HepG2 (cell line): ENCODE data around the gene GPC3. TPM values are rescaled to one million over a fixed set of nuclear protein-coding genes. Genes with fewer than 3 reads are reported as not detected.
"Not testable (repeated sequence)": the region's sequence is repeated elsewhere in the genome, so short reads cannot be mapped to it uniquely, and the experiment has no call there.

Experiments used
- ATAC-seq: fragments of 200-7000 bp; cut with Tn5 transposase; 3 replicates; pipeline ENCODE4 v1.9.1; 2020; ENCODE audit warnings: mild to moderate bottlenecking, moderate library complexity
- BruUV-seq: library from RNA; stranded (reverse); fragments of 400-500 nt; replicated peaks from 2 replicates; lab custom pipeline; 2021; lab: Mats Ljungman, UMichigan
- CTCF ChIA-PET: fragments of 300-600 bp; formaldehyde crosslinking; extraction: SDS; loops from one replicate; lab custom pipeline; 2021; ENCODE audit warnings: low total read pairs, inconsistent platforms, low intra/inter-chr PET ratio; lab: Yijun Ruan, JAX
- POLR2A ChIA-PET: fragments of 350-600 bp; sonication (Branson Sonifier 250); formaldehyde crosslinking; loops from one replicate; lab custom pipeline; 2020; ENCODE audit warnings: antibody characterized with exemption, inconsistent platforms; lab: Yijun Ruan, JAX
- DNase-seq: peaks from one replicate; pipeline ENCODE4 v3.0.0-alpha.2; 2015; ENCODE audit warnings: low spot score
- FAIRE-seq: peaks from 3 replicates; lab custom pipeline; 2011; peaks lifted over from hg19 to GRCh38; lab: Jason Lieb, UNC
- H2AFZ ChIP-seq: one replicate; pipeline ENCODE4 v1.6.1; 2011; ENCODE audit warnings: low read length, inconsistent platforms
- H3K27ac ChIP-seq: fragments of 300-600 bp; 3 replicates; pipeline ENCODE4 v1.8.0; 2011; ENCODE audit warnings: mixed run types, mild to moderate bottlenecking, mixed read lengths, low read length, inconsistent platforms; ENCODE audit not compliant: insufficient read depth; ENCODE audit errors: extremely low read length
- H3K27me3 ChIP-seq, 2 experiments: fragments of 200-600 bp in 1 of 2; 2 replicates in 1 of 2; 3 replicates in 1 of 2; pipeline versions ENCODE4 v1.6.0 to v1.8.0; 2011; ENCODE audit warnings: low read length in 2 of 2, mild to moderate bottlenecking in 2 of 2, moderate library complexity in 2 of 2, inconsistent platforms in 1 of 2; ENCODE audit not compliant: insufficient read depth in 2 of 2, control insufficient read depth in 1 of 2
- H3K36me3 ChIP-seq, 2 experiments: fragments of 200-600 bp in 1 of 2; replicated peaks in 1 of 2; 2 replicates in 1 of 2; 3 replicates in 1 of 2; pipeline versions ENCODE4 v1.5.1 to v1.8.0; 2011; ENCODE audit warnings: low read length in 2 of 2, inconsistent platforms in 1 of 2; ENCODE audit not compliant: insufficient read depth in 2 of 2, control insufficient read depth in 1 of 2
- H3K4me1 ChIP-seq: 2 replicates; pipeline ENCODE4 v1.5.1; 2012; ENCODE audit warnings: low read length, inconsistent platforms; ENCODE audit not compliant: insufficient read depth
- H3K4me2 ChIP-seq: 2 replicates; pipeline ENCODE4 v1.6.0; 2011; ENCODE audit warnings: low read depth, low read length, inconsistent platforms
- H3K4me3 ChIP-seq, 3 experiments: fragments of 200-600 bp in 1 of 3; sonication (generic), shearing (Covaris generic) in 1 of 3; replicated peaks in 1 of 3; 2 replicates each; pipeline ENCODE4 v1.5.1; 2011 to 2016; ENCODE audit warnings: low read length in 3 of 3, inconsistent platforms in 2 of 3, low read depth in 2 of 3, mild to moderate bottlenecking in 2 of 3, control low read depth in 1 of 3, mixed read lengths in 1 of 3; ENCODE audit not compliant: insufficient read depth in 1 of 3
- H3K79me2 ChIP-seq: one replicate; pipeline ENCODE4 v1.6.1; 2011; ENCODE audit warnings: low read length, inconsistent platforms; ENCODE audit not compliant: insufficient read depth
- H3K9ac ChIP-seq: 2 replicates; pipeline ENCODE4 v1.6.0; 2011; ENCODE audit warnings: mild to moderate bottlenecking, low read depth, low read length, inconsistent platforms; ENCODE audit not compliant: insufficient read depth
- H3K9me3 ChIP-seq: 2 replicates; pipeline ENCODE4 v1.5.1; 2012; ENCODE audit warnings: mild to moderate bottlenecking, low read length
- H4K20me1 ChIP-seq: 2 replicates; pipeline ENCODE4 v1.6.0; 2011; ENCODE audit warnings: inconsistent platforms, mild to moderate bottlenecking, low read length, moderate library complexity; ENCODE audit not compliant: insufficient read depth
- HNF4A ChIP-seq: sonication (generic); formaldehyde crosslinking; IDR thresholded peaks from 2 replicates; pipeline ENCODE4 v1.4.0; 2020; ENCODE audit warnings: missing genetic modification reagents
- POLR2AphosphoS5 ChIP-seq: IDR thresholded peaks from 2 replicates; pipeline ENCODE4 v1.6.1; 2012; ENCODE audit warnings: low read depth, low read length
- RBM22 ChIP-seq: fragments of 200-400 bp; formaldehyde crosslinking; optimal IDR thresholded peaks from 2 replicates; pipeline ENCODE3; 2017; ENCODE audit warnings: mild to moderate bottlenecking, low read length, moderate library complexity
- RFX5 ChIP-seq: IDR thresholded peaks from 2 replicates; pipeline ENCODE4 v1.6.1; 2011; ENCODE audit warnings: low read depth, low read length, improper control_type of control experiment
- ZNF431 ChIP-seq: sonication (generic); formaldehyde crosslinking; IDR thresholded peaks from 2 replicates; pipeline ENCODE4 v1.9.0; 2022; ENCODE audit warnings: missing genetic modification reagents, low read depth, mild to moderate bottlenecking, borderline replicate concordance
- ZNF550 ChIP-seq: sonication (generic); formaldehyde crosslinking; IDR thresholded peaks from 2 replicates; pipeline ENCODE4 v1.4.0; 2020; ENCODE audit warnings: mild to moderate bottlenecking, missing genetic modification reagents, borderline replicate concordance
- WGBS: methylation state at CpG from one replicate; pipeline ENCODE4 v1.1.6; 2017; ENCODE audit warnings: low lambda C conversion rate; 5-methylcytosine and 5-hydroxymethylcytosine counted together
- in situ Hi-C: cut with HindIII; loops from 2 replicates; pipeline ENCODE4 v1.10.0; 2017; ENCODE audit warnings: low pct_unique_long_range_greater_than_20kb; ENCODE audit not compliant: extremely low pct_ligation_motif_present
- intact Hi-C: fragments of 100-400 bp; cut with micrococcal nuclease; formaldehyde crosslinking; loops from one replicate; pipeline ENCODE4 v1.10.0; 2022; ENCODE audit not compliant: unreplicated experiment
- polyA plus RNA-seq, 8 experiments: library from polyadenylated mRNA; depleted of rRNA in 3 of 8; stranded (reverse) in 7 of 8; unstranded in 1 of 8; fragments of >200 nt; fragmentation: Illumina TruSeq in 4 of 8; extraction: Trizol in 4 of 8; gene quantifications; 2 replicates each; pipeline versions ENCODE4 v1.2.1 to v1.2.3, GENCODE V29; 2011 to 2016; ENCODE audit warnings: low read depth in 4 of 8, missing spikeins in 1 of 8, mixed read lengths in 1 of 8; ENCODE audit not compliant: insufficient read depth in 1 of 8
- total RNA-seq, 5 experiments: library from RNA; depleted of rRNA; stranded (reverse); fragments of >200 nt; fragmentation: Illumina TruSeq; extraction: Trizol; gene quantifications; 2 replicates each; pipeline ENCODE4 v1.2.3, GENCODE V29; 2016; ENCODE audit warnings: low read depth in 1 of 5
- TF ChIP-seq, protein P1 (sequence below): sonication (generic); formaldehyde crosslinking; IDR thresholded peaks from 2 replicates; pipeline ENCODE4 v1.5.0; 2020; ENCODE audit warnings: mild to moderate bottlenecking, missing genetic modification reagents
- TF ChIP-seq, protein P2 (sequence below), 2 experiments: sonication (generic) in 1 of 2; formaldehyde crosslinking in 1 of 2; IDR thresholded peaks; 2 replicates each; pipeline versions ENCODE4 v1.4.0 to v1.6.1; 2016 to 2020; ENCODE audit warnings: borderline replicate concordance in 1 of 2, low read depth in 1 of 2, mild to moderate bottlenecking in 1 of 2, missing genetic modification reagents in 1 of 2

Gene GPC3
- total and polyA plus RNA-seq, 2 of the 13 experiments (the other 11 are each of a cell fraction or from before 2014, with no cell fraction given), result 1,799 to 3,263 TPM

DNA sequence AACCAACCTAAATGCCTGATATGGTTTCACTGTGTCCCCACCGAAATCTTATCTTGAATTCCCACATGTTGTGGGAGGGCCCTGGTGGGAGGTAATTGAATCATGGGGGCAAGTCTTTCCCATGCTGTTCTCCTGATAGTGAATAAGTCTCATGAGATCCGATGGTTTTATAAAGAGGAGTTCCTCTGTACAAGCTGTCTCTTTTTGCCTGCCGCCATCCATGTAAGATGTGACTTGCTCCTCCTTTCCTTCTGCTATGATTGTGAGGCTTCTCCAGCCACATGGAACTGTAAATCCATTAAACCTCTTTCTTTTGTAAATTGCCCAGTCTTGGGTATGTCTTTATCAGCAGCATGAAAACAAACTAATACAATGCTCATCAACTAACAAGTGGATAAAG lies 265.1 kb downstream of the GPC3 start:
- DNase-seq, BruUV-seq, ATAC-seq, H3K27me3 ChIP-seq, POLR2A ChIA-PET, H3K9me3 ChIP-seq, FAIRE-seq, H3K4me3 ChIP-seq, in situ Hi-C loops, H3K27ac ChIP-seq, H3K4me2 ChIP-seq, CTCF ChIA-PET, H3K9ac ChIP-seq, H2AFZ ChIP-seq, intact Hi-C loops, H3K36me3 ChIP-seq: not testable (repeated sequence)
- peak; percentile 91; the same call in 1 of the 2 replicates for TF ChIP-seq ZNF431
- Histone ChIP-seq H3K4me1 (peaks cover 76% of the 10 kb centered on the region), H4K20me1 (peaks cover 82% of the 10 kb centered on the region), H3K79me2 (peaks cover 71% of the 10 kb centered on the region)
- 93% methylated on average over 3 of the region's 3 CpGs for WGBS

DNA sequence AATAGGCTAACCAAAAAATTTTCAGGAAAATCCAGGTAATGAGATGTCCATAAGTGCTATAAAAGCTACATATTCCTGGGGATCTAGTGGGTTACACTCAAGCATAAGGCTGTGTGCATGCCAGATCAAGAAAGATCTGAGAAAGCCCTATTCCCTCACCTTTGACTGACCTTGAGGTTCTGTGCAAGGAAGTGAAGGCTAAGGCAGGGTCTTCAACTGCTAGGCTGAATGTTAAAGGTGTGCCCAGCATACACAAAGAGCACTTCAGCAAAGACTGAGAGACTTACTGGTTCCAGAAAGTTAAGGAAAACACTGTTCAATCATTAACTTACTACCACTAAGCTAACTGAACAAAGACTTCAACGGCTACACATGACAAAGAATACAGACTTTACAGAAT lies 269.7 kb downstream of the GPC3 start:
- in situ Hi-C loops (no loop called here), intact Hi-C loops (no loop called here)
- ChIA-PET POLR2A (no interaction called here), CTCF (no interaction called here)
- H3K4me2 ChIP-seq, result no peak overlapping the region
- H3K27ac ChIP-seq, result peak overlapping the region; percentile 30
- TF ChIP-seq, protein P1, sequence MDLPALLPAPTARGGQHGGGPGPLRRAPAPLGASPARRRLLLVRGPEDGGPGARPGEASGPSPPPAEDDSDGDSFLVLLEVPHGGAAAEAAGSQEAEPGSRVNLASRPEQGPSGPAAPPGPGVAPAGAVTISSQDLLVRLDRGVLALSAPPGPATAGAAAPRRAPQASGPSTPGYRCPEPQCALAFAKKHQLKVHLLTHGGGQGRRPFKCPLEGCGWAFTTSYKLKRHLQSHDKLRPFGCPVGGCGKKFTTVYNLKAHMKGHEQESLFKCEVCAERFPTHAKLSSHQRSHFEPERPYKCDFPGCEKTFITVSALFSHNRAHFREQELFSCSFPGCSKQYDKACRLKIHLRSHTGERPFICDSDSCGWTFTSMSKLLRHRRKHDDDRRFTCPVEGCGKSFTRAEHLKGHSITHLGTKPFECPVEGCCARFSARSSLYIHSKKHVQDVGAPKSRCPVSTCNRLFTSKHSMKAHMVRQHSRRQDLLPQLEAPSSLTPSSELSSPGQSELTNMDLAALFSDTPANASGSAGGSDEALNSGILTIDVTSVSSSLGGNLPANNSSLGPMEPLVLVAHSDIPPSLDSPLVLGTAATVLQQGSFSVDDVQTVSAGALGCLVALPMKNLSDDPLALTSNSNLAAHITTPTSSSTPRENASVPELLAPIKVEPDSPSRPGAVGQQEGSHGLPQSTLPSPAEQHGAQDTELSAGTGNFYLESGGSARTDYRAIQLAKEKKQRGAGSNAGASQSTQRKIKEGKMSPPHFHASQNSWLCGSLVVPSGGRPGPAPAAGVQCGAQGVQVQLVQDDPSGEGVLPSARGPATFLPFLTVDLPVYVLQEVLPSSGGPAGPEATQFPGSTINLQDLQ (CRISPR knock-in tag), result no peak
- TF ChIP-seq POLR2AphosphoS5, result peak; percentile 24; the same call in 1 of the 2 replicates
- TF ChIP-seq HNF4A (CRISPR knock-in tag), result no peak
- TF ChIP-seq, protein P2, sequence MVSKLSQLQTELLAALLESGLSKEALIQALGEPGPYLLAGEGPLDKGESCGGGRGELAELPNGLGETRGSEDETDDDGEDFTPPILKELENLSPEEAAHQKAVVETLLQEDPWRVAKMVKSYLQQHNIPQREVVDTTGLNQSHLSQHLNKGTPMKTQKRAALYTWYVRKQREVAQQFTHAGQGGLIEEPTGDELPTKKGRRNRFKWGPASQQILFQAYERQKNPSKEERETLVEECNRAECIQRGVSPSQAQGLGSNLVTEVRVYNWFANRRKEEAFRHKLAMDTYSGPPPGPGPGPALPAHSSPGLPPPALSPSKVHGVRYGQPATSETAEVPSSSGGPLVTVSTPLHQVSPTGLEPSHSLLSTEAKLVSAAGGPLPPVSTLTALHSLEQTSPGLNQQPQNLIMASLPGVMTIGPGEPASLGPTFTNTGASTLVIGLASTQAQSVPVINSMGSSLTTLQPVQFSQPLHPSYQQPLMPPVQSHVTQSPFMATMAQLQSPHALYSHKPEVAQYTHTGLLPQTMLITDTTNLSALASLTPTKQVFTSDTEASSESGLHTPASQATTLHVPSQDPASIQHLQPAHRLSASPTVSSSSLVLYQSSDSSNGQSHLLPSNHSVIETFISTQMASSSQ (IDR thresholded peaks at IDR 0.05; ENCODE audit: low read depth), result peak; percentile 23; the same call in 1 of the 2 replicates
- TF ChIP-seq, protein P2 (CRISPR knock-in tag; IDR thresholded peaks at IDR 0.05; ENCODE audit: borderline replicate concordance), result no peak
- 0 out of 2 replicates have a peak, but pooled peaks have one; percentile 56 for TF ChIP-seq ZNF550 (CRISPR knock-in tag)
- TF ChIP-seq RFX5, result peak; percentile 13; the same call in 1 of the 2 replicates
- TF ChIP-seq RBM22, result peak; percentile 98
- H4K20me1 ChIP-seq, result peaks cover 75% of the 10 kb centered on the region
- FAIRE-seq (no peak), DNase-seq (no peak), ATAC-seq (peak; percentile 40)
- H3K36me3 ChIP-seq, result peaks cover 1 to 12% of the 10 kb centered on the region in 2 experiments; a peak in 2 of 5 replicates
- no peak overlapping the region for H3K4me3 ChIP-seq
- no peaks in the 10 kb centered on the region for H3K9me3 ChIP-seq
- H3K4me1 ChIP-seq, result peaks cover 40% of the 10 kb centered on the region
- BruUV-seq, result no TSS peak
- H3K9ac ChIP-seq, result no peak overlapping the region
- 17% methylated on average over 1 of the region's 1 CpG for WGBS
- H2AFZ ChIP-seq, result no peak overlapping the region
- no peaks in the 10 kb centered on the region for H3K27me3 ChIP-seq
- peaks cover 54% of the 10 kb centered on the region for H3K79me2 ChIP-seq
